Neural cell (in vitro differentiated cells): ENCODE results near the gene SYCP2. TPM values are rescaled to one million over a fixed set of nuclear protein-coding genes. Genes with fewer than 3 reads are reported as not detected.

Experiments used
- H2AFZ ChIP-seq: fragments of 200-600, 300-800 bp; sonication (generic), shearing (Covaris generic); 2 replicates; pipeline ENCODE4 v1.6.0; 2014; ENCODE audit warnings: low read depth, mild to moderate bottlenecking, antibody characterized with exemption, low read length, moderate library complexity
- H3F3A ChIP-seq: fragments of 200-600 bp; shearing (Covaris generic); 2 replicates; pipeline ENCODE4 v1.6.1; 2016; ENCODE audit warnings: mild to moderate bottlenecking, moderate library complexity, mixed read lengths, antibody characterized with exemption, low read length; ENCODE audit not compliant: insufficient read depth, poor library complexity, severe bottlenecking
- H3K27ac ChIP-seq: fragments of 200-600, 300-800 bp; sonication (generic), shearing (Covaris generic); 2 replicates; pipeline ENCODE4 v1.5.1; 2014; ENCODE audit warnings: mild to moderate bottlenecking, low read length, moderate library complexity
- H3K27me3 ChIP-seq: fragments of 300-800, 200-600 bp; sonication (generic), shearing (Covaris generic); 2 replicates; pipeline ENCODE4 v1.6.0; 2014; ENCODE audit warnings: mild to moderate bottlenecking, low read depth, low read length, moderate library complexity; ENCODE audit not compliant: insufficient read depth
- H3K36me3 ChIP-seq: fragments of 300-800, 200-600 bp; sonication (generic), shearing (Covaris generic); 2 replicates; pipeline ENCODE4 v1.5.1; 2014; ENCODE audit warnings: mild to moderate bottlenecking, antibody characterized with exemption, low read length, moderate library complexity; ENCODE audit not compliant: insufficient read depth
- H3K4me2 ChIP-seq: fragments of 300-800, 200-600 bp; sonication (generic), shearing (Covaris generic); 2 replicates; pipeline ENCODE4 v1.6.0; 2014; ENCODE audit warnings: mild to moderate bottlenecking, low read length
- H3K4me3 ChIP-seq: fragments of 300-800, 200-600 bp; sonication (generic), shearing (Covaris generic); 2 replicates; pipeline ENCODE4 v1.5.1; 2014; ENCODE audit warnings: mild to moderate bottlenecking, low read length, moderate library complexity
- H3K79me2 ChIP-seq: fragments of 200-600 bp; shearing (Covaris generic); replicated peaks from 2 replicates; pipeline ENCODE4 v1.6.0; 2014; ENCODE audit warnings: mild to moderate bottlenecking, low read length, moderate library complexity; ENCODE audit not compliant: insufficient read depth
- H3K9ac ChIP-seq: fragments of 300-800, 200-600 bp; sonication (generic), shearing (Covaris generic); 2 replicates; pipeline ENCODE4 v1.6.1; 2016; ENCODE audit warnings: mild to moderate bottlenecking, low read length, mixed read lengths
- H3K9me2 ChIP-seq: fragments of 200-600 bp; shearing (Covaris generic); 2 replicates; pipeline ENCODE4 v1.6.1; 2016; ENCODE audit warnings: mild to moderate bottlenecking, low read length, mixed read lengths; ENCODE audit not compliant: insufficient read depth
- H3K9me3 ChIP-seq: fragments of 200-600, 300-800 bp; sonication (generic), shearing (Covaris generic); 2 replicates; pipeline ENCODE4 v1.6.1; 2016; ENCODE audit warnings: mild to moderate bottlenecking, mixed run types, low read length, moderate library complexity, mixed read lengths
- H4K20me1 ChIP-seq: fragments of 200-600 bp; shearing (Covaris generic); 2 replicates; pipeline ENCODE4 v1.6.1; 2016; ENCODE audit warnings: mild to moderate bottlenecking, mixed run types; ENCODE audit not compliant: insufficient read depth
- CTCF ChIP-seq: fragments of 450-650 bp; IDR thresholded peaks from 2 replicates; pipeline ENCODE4 v1.5.1; 2014; ENCODE audit warnings: antibody characterized with exemption, mild to moderate bottlenecking, moderate library complexity; ENCODE audit not compliant: poor library complexity, severe bottlenecking
- EP300 ChIP-seq: fragments of 450-650 bp; conservative IDR thresholded peaks from 2 replicates; pipeline ENCODE4 v1.6.1; 2014; ENCODE audit warnings: antibody characterized with exemption, mild to moderate bottlenecking, moderate library complexity; ENCODE audit not compliant: poor library complexity, severe bottlenecking
- EZH2 ChIP-seq: fragments of 200-600, 300-800 bp; shearing (Covaris generic), sonication (generic); IDR thresholded peaks from 2 replicates; pipeline ENCODE4 v1.6.1; 2014; ENCODE audit warnings: antibody characterized with exemption, low read length, borderline replicate concordance, mild to moderate bottlenecking; ENCODE audit not compliant: insufficient read depth, poor library complexity, severe bottlenecking
- MXI1 ChIP-seq: fragments of 450-650 bp; conservative IDR thresholded peaks from 2 replicates; pipeline ENCODE4 v1.6.1; 2014; ENCODE audit warnings: antibody characterized with exemption, mild to moderate bottlenecking; ENCODE audit not compliant: poor library complexity, severe bottlenecking
- POLR2AphosphoS5 ChIP-seq: IDR thresholded peaks from 2 replicates; pipeline ENCODE4 v1.6.1; 2012
- RAD21 ChIP-seq: fragments of 450-650 bp; conservative IDR thresholded peaks from 2 replicates; pipeline ENCODE4 v1.6.1; 2014; ENCODE audit warnings: antibody characterized with exemption, mild to moderate bottlenecking, moderate library complexity
- SMC3 ChIP-seq: fragments of 450-650 bp; conservative IDR thresholded peaks from 2 replicates; pipeline ENCODE4 v1.6.1; 2014; ENCODE audit warnings: antibody characterized with exemption, mild to moderate bottlenecking, moderate library complexity; ENCODE audit not compliant: poor library complexity
- TAF1 ChIP-seq: IDR thresholded peaks from 2 replicates; pipeline ENCODE4 v1.6.1; 2012; ENCODE audit warnings: low read depth
- polyA plus RNA-seq: library from polyadenylated mRNA; depleted of rRNA; stranded (reverse); fragments of >200 nt; gene quantifications from 2 replicates; pipeline ENCODE4 v1.2.3, GENCODE V29; 2014
- TF ChIP-seq, protein P1 (sequence below): IDR thresholded peaks from 2 replicates; pipeline ENCODE4 v1.6.1; 2012; ENCODE audit warnings: borderline replicate concordance

SYCP2 gene
- polyA plus RNA-seq, 1 donor from 2014 or later: 1.4 TPM

- Histone ChIP-seq H3K9me3 (peaks cover 3% of the 10 kb centered on the region), H3K27ac (no peak overlapping the region), H3K4me2 (no peak overlapping the region), H4K20me1 (no peaks in the 10 kb centered on the region), H3F3A (no peaks in the 10 kb centered on the region), H3K4me3 (no peak overlapping the region), H3K79me2 (no peaks in the 10 kb centered on the region), H3K27me3 (no peaks in the 10 kb centered on the region), H2AFZ (no peak overlapping the region), H3K9ac (no peak overlapping the region), H3K9me2 (no peaks in the 10 kb centered on the region), H3K36me3 (no peaks in the 10 kb centered on the region)
- TF ChIP-seq TAF1 (no peak), SMC3 (no peak), MXI1 (no peak), EZH2 (no peak), RAD21 (no peak), CTCF (no peak), POLR2AphosphoS5 (no peak), EP300 (no peak)
- TF ChIP-seq, protein P1, sequence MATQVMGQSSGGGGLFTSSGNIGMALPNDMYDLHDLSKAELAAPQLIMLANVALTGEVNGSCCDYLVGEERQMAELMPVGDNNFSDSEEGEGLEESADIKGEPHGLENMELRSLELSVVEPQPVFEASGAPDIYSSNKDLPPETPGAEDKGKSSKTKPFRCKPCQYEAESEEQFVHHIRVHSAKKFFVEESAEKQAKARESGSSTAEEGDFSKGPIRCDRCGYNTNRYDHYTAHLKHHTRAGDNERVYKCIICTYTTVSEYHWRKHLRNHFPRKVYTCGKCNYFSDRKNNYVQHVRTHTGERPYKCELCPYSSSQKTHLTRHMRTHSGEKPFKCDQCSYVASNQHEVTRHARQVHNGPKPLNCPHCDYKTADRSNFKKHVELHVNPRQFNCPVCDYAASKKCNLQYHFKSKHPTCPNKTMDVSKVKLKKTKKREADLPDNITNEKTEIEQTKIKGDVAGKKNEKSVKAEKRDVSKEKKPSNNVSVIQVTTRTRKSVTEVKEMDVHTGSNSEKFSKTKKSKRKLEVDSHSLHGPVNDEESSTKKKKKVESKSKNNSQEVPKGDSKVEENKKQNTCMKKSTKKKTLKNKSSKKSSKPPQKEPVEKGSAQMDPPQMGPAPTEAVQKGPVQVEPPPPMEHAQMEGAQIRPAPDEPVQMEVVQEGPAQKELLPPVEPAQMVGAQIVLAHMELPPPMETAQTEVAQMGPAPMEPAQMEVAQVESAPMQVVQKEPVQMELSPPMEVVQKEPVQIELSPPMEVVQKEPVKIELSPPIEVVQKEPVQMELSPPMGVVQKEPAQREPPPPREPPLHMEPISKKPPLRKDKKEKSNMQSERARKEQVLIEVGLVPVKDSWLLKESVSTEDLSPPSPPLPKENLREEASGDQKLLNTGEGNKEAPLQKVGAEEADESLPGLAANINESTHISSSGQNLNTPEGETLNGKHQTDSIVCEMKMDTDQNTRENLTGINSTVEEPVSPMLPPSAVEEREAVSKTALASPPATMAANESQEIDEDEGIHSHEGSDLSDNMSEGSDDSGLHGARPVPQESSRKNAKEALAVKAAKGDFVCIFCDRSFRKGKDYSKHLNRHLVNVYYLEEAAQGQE: no peak
Measured at GRCh38 chr20:59835448-59836395, 97.7 kb downstream of the SYCP2 start.

- Histone ChIP-seq H3F3A (no peaks in the 10 kb centered on the region), H3K9me3 (peaks cover 3% of the 10 kb centered on the region), H3K27me3 (no peaks in the 10 kb centered on the region), H3K79me2 (no peaks in the 10 kb centered on the region), H3K27ac (no peak overlapping the region), H3K9me2 (no peaks in the 10 kb centered on the region), H3K9ac (no peak overlapping the region), H4K20me1 (no peaks in the 10 kb centered on the region), H3K4me2 (no peak overlapping the region), H2AFZ (no peak overlapping the region), H3K36me3 (no peaks in the 10 kb centered on the region), H3K4me3 (no peak overlapping the region)
- TF ChIP-seq TAF1 (no peak), CTCF (no peak), POLR2AphosphoS5 (no peak), RAD21 (no peak), SMC3 (no peak), EP300 (no peak)
- TF ChIP-seq, protein P1: no peak
Measured at GRCh38 chr20:59835057-59835447, 98.4 kb downstream of the SYCP2 start.
